Stimulated activated CD4-positive, alpha-beta T cell treated with anti-CD3 and anti-CD28 coated beads, Interleukin-12 subunit alpha, Interleukin-12 subunit beta, amount 100 ng/mL, for 4 hours (primary cell): Measurements from ENCODE around the gene CYB5D1.
"Not testable (repeated sequence)": the region's sequence is repeated elsewhere in the genome, so short reads cannot be mapped to it uniquely, and the experiment has no call there.

Experiments
- DNase-seq: peaks from one replicate; pipeline ENCODE4 v3.0.0-alpha.2; 2020

CYB5D1 gene

GRCh38 chr17:7856811-7857712, 741 bp upstream of the CYB5D1 start, which contains the start of gene NAA38:
Gene NAA38 (minus strand): TSS chr17:7857559. CDS start chr17:7857463, 96 bp downstream.
- DNase-seq: peak; percentile 88

- DNase-seq: no peak
Observed at GRCh38 chr17:7858522-7858810, 663 bp downstream of the CYB5D1 start.

- no peak for DNase-seq
Observed at GRCh38 chr17:7859028-7859427, 1.2 kb downstream of the CYB5D1 start.

- DNase-seq: no peak
Observed at GRCh38 chr17:7862692-7863437, 5.1 kb downstream of the CYB5D1 start.

- DNase-seq: not testable (repeated sequence)
Observed at GRCh38 chr17:7864384-7864783, 6.6 kb downstream of the CYB5D1 start.

- DNase-seq: no peak
Observed at GRCh38 chr17:7864995-7865650, 7.3 kb downstream of the CYB5D1 start.

- no peak for DNase-seq
Observed at GRCh38 chr17:7867881-7868329, 10.1 kb downstream of the CYB5D1 start.

- no peak for DNase-seq
Observed at GRCh38 chr17:7873051-7873450, 15.2 kb downstream of the CYB5D1 start.

GRCh38 chr17:7875804-7876370, 18.1 kb downstream of the CYB5D1 start:
- no peak for DNase-seq

- DNase-seq: no peak
Observed at GRCh38 chr17:7878234-7878633, 20.4 kb downstream of the CYB5D1 start.

- no peak for DNase-seq
Observed at GRCh38 chr17:7880076-7880868, 22.5 kb downstream of the CYB5D1 start.

- no peak for DNase-seq
Observed at GRCh38 chr17:7881276-7882054, 23.7 kb downstream of the CYB5D1 start.

GRCh38 chr17:7882068-7882467, 24.3 kb downstream of the CYB5D1 start:
- DNase-seq: no peak

GRCh38 chr17:7882629-7883028, 24.8 kb downstream of the CYB5D1 start:
- DNase-seq: no peak

- peak; percentile 27 for DNase-seq
Observed at GRCh38 chr17:7883781-7884386, 26.1 kb downstream of the CYB5D1 start.

GRCh38 chr17:7884581-7885366, 27.0 kb downstream of the CYB5D1 start:
- DNase-seq: peak; percentile 45

GRCh38 chr17:7885367-7886226, 27.8 kb downstream of the CYB5D1 start:
- DNase-seq: peak; percentile 45

- peak; percentile 44 for DNase-seq
Observed at GRCh38 chr17:7886227-7887037, 28.6 kb downstream of the CYB5D1 start.
